Measurements from ENCODE around the gene UNC5A.

DNA sequence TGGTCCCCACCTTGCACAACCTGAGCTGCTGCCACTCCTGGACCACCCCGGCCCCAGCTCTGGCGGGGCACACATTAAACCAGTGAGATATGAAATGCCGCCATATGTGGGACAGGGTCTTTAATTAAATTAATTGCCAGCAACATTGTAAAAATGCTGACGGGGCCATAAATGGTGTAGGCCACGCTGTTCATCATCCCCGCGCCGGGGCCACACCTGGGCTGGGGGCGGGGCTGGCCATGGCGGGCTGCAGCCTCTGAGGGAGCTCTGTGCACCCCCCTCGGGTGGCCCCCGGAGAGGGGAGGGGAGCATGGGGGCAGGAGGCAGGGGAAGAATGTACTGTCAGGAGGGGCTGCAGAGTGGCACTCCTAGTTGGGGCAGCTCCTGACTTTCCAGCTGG is 41.0 kb downstream of the UNC5A start:
- TF ChIP-seq ELF4 (IDR thresholded peaks at IDR 0.05) (no peak), SP1 (IDR thresholded peaks at IDR 0.05) (no peak), BHLHE40 (IDR thresholded peaks at IDR 0.05; ENCODE audit: borderline replicate concordance) (no peak), SUZ12 (IDR thresholded peaks at IDR 0.05) (no peak), LEF1 (IDR thresholded peaks at IDR 0.05; ENCODE audit: borderline replicate concordance) (no peak), FOXM1 (IDR thresholded peaks at IDR 0.05; ENCODE audit: borderline replicate concordance) (no peak), TARDBP (IDR thresholded peaks at IDR 0.05) (no peak)

Data from HEK293T (cell line).